Upper lobe of left lung (tissue), 4 donors: ENCODE measurements around the gene PYGL.

Source experiments
- EP300 ChIP-seq, 4 donors: sonication (generic); formaldehyde crosslinking; IDR thresholded peaks; one replicate each; pipeline ENCODE4 v1.5.1; 2017; ENCODE audit warnings: antibody characterized with exemption in 4 of 4, control low read depth in 2 of 4
- POLR2A ChIP-seq, 4 donors: fragments of 450-650 bp; IDR thresholded peaks; one replicate each; pipeline ENCODE4 v1.5.1; 2016 to 2017; ENCODE audit warnings: antibody characterized with exemption in 4 of 4, mild to moderate bottlenecking in 2 of 4
- POLR2AphosphoS5 ChIP-seq, 2 donors: sonication (generic); formaldehyde crosslinking; IDR thresholded peaks; one replicate each; pipeline ENCODE4 v1.5.1; 2017; ENCODE audit warnings: antibody characterized with exemption in 2 of 2
- TF ChIP-seq, protein P1 (sequence below), 6 experiments: fragments of 450-650 bp in 4 of 6; fragments of 200-600 bp in 2 of 6; sonication (generic) in 2 of 6; IDR thresholded peaks; one replicate each; pipeline ENCODE4 v1.5.1; 2016 to 2019; ENCODE audit warnings: antibody characterized with exemption in 6 of 6

GRCh38 chr14:50928002-50928635 lies 16.2 kb downstream of the PYGL start:
- TF ChIP-seq EP300 (IDR thresholded peaks at IDR 0.05) (peak in 1 of 4 donors; percentile 3), POLR2A (IDR thresholded peaks at IDR 0.05) (no peak), POLR2AphosphoS5 (IDR thresholded peaks at IDR 0.05) (peak; percentile 39 to 60)
- TF ChIP-seq, protein P1, sequence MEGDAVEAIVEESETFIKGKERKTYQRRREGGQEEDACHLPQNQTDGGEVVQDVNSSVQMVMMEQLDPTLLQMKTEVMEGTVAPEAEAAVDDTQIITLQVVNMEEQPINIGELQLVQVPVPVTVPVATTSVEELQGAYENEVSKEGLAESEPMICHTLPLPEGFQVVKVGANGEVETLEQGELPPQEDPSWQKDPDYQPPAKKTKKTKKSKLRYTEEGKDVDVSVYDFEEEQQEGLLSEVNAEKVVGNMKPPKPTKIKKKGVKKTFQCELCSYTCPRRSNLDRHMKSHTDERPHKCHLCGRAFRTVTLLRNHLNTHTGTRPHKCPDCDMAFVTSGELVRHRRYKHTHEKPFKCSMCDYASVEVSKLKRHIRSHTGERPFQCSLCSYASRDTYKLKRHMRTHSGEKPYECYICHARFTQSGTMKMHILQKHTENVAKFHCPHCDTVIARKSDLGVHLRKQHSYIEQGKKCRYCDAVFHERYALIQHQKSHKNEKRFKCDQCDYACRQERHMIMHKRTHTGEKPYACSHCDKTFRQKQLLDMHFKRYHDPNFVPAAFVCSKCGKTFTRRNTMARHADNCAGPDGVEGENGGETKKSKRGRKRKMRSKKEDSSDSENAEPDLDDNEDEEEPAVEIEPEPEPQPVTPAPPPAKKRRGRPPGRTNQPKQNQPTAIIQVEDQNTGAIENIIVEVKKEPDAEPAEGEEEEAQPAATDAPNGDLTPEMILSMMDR (IDR thresholded peaks at IDR 0.05): no peak
